Skin epidermis (tissue), 12 donors: ENCODE measurements around the gene SLX1A.
"Not testable (repeated sequence)": the region's sequence is repeated elsewhere in the genome, so short reads cannot be mapped to it uniquely, and the experiment has no call there.

Experiments used
- H3K27ac ChIP-seq, 21 experiments: fragments of 200-600 bp; sonication (generic) in 11 of 21; one replicate each; pipeline ENCODE4 v1.5.0; 2020; ENCODE audit warnings: mild to moderate bottlenecking in 3 of 21, inconsistent platforms in 2 of 21, moderate library complexity in 2 of 21
- H3K4me3 ChIP-seq, 7 experiments: fragments of 200-600 bp; sonication (generic) in 2 of 7; one replicate each; pipeline ENCODE4 v1.5.0; 2020; ENCODE audit warnings: inconsistent platforms in 2 of 7, mild to moderate bottlenecking in 2 of 7, moderate library complexity in 1 of 7

Gene SLX1A

GRCh38 chr16:30207063-30207704 lies 13.5 kb downstream of the SLX1A start:
- not testable (repeated sequence) for H3K4me3 ChIP-seq, H3K27ac ChIP-seq

DNA sequence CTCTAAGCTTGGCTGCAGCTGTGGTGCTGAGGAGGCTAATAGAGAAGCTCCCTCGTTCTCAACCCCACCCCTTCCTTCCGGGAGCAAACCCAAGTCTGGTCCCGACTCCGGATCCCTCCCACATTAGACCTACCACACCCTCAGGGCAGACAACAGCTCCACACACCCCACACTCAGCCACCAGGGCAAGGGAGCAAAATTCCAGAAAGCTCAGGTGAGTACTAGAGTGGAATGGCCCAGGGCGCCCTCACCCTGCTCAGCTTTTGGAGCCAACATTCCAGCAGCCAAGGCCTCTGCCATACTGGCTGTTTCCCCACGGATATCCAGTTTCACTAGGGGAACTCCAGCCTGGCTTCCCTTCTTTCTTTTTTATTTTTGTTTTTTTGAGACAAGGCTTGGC lies 15.4 kb downstream of the SLX1A start:
- not testable (repeated sequence) for H3K4me3 ChIP-seq, H3K27ac ChIP-seq

DNA sequence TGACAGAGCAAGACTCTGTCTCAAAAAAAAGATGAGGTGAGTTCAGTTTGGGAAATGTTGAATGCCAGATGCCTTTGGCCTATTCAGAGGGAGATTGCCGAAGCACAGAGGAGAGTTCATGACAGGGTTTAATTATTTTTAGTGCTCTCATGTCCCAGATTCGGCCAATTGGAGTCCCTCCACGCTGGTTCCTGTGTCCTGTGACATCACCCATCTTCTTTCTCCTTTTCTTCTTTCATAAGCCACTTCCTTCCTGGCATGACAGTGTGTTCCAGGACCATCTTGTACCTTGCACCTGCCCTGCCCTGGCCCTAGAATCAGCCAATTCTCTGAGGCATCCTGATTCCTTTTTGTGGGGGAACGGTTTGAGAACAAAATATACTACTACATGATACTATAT lies 17.7 kb downstream of the SLX1A start:
- not testable (repeated sequence) for H3K27ac ChIP-seq, H3K4me3 ChIP-seq

- not testable (repeated sequence) for H3K4me3 ChIP-seq, H3K27ac ChIP-seq
These were observed 23.4 kb downstream of the SLX1A start for GRCh38 chr16:30217082-30217481.
